Epithelial cell of proximal tubule (primary cell): ENCODE results near the gene SCD5. TPM values are rescaled to one million over a fixed set of nuclear protein-coding genes. Genes with fewer than 3 reads are reported as not detected.

ENCODE experiments used
- DNase-seq: peaks from one replicate; pipeline ENCODE4 v3.0.0-alpha.2; 2011; ENCODE audit warnings: low read depth
- H3K4me3 ChIP-seq: 2 replicates; pipeline ENCODE4 v1.5.1; 2011; ENCODE audit warnings: low read depth, mild to moderate bottlenecking, low read length
- CTCF ChIP-seq: conservative IDR thresholded peaks from 2 replicates; pipeline ENCODE4 v1.5.1; 2012; ENCODE audit warnings: low read depth, mild to moderate bottlenecking, low read length
- total RNA-seq: library from RNA; depleted of rRNA; stranded (reverse); fragments of >200 nt; gene quantifications from 2 replicates; pipeline ENCODE4 v1.2.3, GENCODE V29; 2015

SCD5 gene
- total RNA-seq, 1 donor from 2014 or later = 22.7 TPM

- TF ChIP-seq CTCF = no peak
- no peak for DNase-seq
- no peak overlapping the region for H3K4me3 ChIP-seq
Observed at GRCh38 chr4:82765134-82765533, 33.5 kb downstream of the SCD5 start.

- no peak for DNase-seq
- H3K4me3 ChIP-seq = no peak overlapping the region
- TF ChIP-seq CTCF = no peak
Observed at GRCh38 chr4:82761229-82761628, 37.4 kb downstream of the SCD5 start.

- DNase-seq = no peak
- H3K4me3 ChIP-seq = no peak overlapping the region
- TF ChIP-seq CTCF = no peak
Observed at GRCh38 chr4:82758701-82759685, 39.6 kb downstream of the SCD5 start.

GRCh38 chr4:82756061-82756460 lies 42.5 kb downstream of the SCD5 start:
- TF ChIP-seq CTCF = no peak
- DNase-seq = no peak
- no peak overlapping the region for H3K4me3 ChIP-seq

GRCh38 chr4:82755650-82756049 lies 42.9 kb downstream of the SCD5 start:
- TF ChIP-seq CTCF = no peak
- no peak for DNase-seq

GRCh38 chr4:82754513-82755165 lies 44.0 kb downstream of the SCD5 start:
- DNase-seq = no peak
- no peak for TF ChIP-seq CTCF
- no peak overlapping the region for H3K4me3 ChIP-seq

More at GRCh38 chr4:82755650-82756049, 42.9 kb downstream of the SCD5 start:
- H3K4me3 ChIP-seq = no peak overlapping the region
